ENCODE data around the gene FCHSD2. TPM values are rescaled to one million over a fixed set of nuclear protein-coding genes. Genes with fewer than 3 reads are reported as not detected.

The FCHSD2 gene
- polyA plus RNA-seq, 2 of the 4 experiments (the other 2 are of a cell fraction), result 10.5 to 19.0 TPM

DNA sequence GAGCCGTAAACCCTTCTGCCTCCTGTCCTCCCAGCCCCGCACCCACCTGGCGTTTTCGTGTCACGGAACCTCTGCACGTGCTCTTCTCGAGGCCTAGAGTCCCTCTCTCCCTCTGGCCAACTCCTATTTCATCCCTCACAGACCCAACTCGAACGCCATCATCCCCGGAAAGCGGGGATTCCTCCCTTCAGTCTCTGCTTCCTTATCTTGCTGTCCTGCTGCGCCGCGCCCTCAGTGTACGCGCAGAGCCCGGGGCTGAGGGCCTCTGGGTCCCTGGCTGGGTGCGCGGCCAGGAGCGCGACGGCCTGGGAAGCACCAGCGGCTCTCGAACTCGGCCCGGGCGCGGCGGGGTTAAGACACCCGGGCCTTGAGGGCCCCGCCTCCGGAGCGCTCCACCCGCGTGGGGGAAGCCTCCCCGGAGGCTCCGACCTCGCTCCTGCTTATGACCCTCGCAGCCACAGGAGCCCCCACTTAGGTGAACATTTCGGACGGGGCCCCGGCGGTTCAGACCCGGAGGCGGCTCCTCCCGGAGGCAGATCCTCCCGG is 328.3 kb downstream of the FCHSD2 start (continued):
- TF ChIP-seq, protein P1, sequence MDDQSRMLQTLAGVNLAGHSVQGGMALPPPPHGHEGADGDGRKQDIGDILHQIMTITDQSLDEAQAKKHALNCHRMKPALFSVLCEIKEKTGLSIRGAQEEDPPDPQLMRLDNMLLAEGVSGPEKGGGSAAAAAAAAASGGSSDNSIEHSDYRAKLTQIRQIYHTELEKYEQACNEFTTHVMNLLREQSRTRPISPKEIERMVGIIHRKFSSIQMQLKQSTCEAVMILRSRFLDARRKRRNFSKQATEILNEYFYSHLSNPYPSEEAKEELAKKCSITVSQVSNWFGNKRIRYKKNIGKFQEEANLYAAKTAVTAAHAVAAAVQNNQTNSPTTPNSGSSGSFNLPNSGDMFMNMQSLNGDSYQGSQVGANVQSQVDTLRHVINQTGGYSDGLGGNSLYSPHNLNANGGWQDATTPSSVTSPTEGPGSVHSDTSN (IDR thresholded peaks at IDR 0.05), result 0 out of 2 replicates have a peak, but pooled peaks have one; percentile 8
- TF ChIP-seq E2F6 (IDR thresholded peaks at IDR 0.05; ENCODE audit: borderline replicate concordance, low read depth), result peak; percentile 86; the same call in 1 of the 2 replicates
- no peak for TF ChIP-seq KDM5A (IDR thresholded peaks at IDR 0.05)
- TF ChIP-seq REST (IDR thresholded peaks at IDR 0.05), result 0 out of 2 replicates have a peak, but pooled peaks have one; percentile 19

DNA sequence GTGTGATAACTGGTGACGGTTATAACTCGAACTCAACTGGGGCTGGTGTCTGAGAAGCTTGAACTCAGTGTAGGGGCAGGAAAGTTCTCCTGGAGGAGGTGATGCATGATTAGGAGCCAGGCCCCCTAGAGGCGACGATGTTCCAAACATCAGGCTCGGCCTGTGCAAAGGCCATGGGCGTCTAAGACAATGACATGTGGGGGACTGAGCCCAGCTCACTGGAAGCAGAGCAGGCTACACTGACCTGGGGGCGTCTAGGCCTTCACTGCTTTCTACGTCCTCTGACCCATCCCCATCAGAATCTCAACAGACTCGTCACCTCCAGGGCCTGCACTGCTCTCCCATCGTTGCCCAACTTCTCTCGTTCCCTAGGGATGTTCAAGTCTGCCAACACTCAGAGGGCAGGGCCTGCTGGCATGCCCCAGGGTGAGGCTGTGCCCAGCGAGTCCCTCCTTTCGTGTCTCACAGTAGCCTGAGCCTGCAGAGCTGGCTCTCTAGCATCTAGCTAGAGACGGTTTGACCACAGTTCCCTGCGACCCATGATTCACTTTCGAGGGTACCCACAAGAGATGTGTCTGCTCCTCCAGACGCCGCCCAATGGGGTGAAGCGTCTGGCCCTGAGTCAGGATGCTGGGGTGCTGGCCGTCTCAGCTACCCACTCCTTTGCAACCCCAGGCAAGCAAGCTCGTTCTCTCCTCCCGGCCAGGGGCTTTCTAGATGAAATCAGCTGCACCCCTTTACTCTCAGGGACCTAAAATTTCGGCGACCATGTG is 329.0 kb downstream of the FCHSD2 start:
- peak overlapping the region; percentile 93 for H3K4me2 ChIP-seq
- WGBS (ENCODE audit: missing lambda C conversion rate), result under 1% methylated on average over 17 of the region's 24 CpGs
- FAIRE-seq, result no peak
- H3K4me3 ChIP-seq, result peak overlapping the region; percentile 58
- H3K4me1 ChIP-seq, result peaks cover 31% of the 10 kb centered on the region
- H3K27ac ChIP-seq, result peak overlapping the region; percentile 78 to 95
- ChIA-PET POLR2A (interaction anchor here (0.6 to 1.6 kb wide), 5 partner anchors 16 to 496 kb away, joined by 3 to 10 read pairs (median 4); partner anchors contain the start of gene STARD10), CTCF (interaction anchor here (0.8 to 6.6 kb wide), 24 partner anchors 8 to 523 kb away, joined by 3 to 42 read pairs (median 4); partner anchors contain the start of gene STARD10)
- peak; percentile 57 to 75 for ATAC-seq
- TF ChIP-seq JUN (IDR thresholded peaks at IDR 0.05) (0 out of 5 replicates have a peak, but pooled peaks of 1 of the 2 experiments have one; percentile 12), CEBPB (IDR thresholded peaks at IDR 0.05) (peak in 1 of 2 experiments; percentile 29; a peak in 1 of 4 replicates), E2F6 (IDR thresholded peaks at IDR 0.05; ENCODE audit: borderline replicate concordance, low read depth) (0 out of 2 replicates have a peak, but pooled peaks have one; percentile 31), MYC (IDR thresholded peaks at IDR 0.05; ENCODE audit: borderline replicate concordance, low read length) (no peak), EHMT2 (IDR thresholded peaks at IDR 0.05; ENCODE audit: low read depth) (no peak), MAX (IDR thresholded peaks at IDR 0.05) (peak; percentile 83), CHD2 (IDR thresholded peaks at IDR 0.05; ENCODE audit: low read length, partially characterized antibody) (no peak), RAD21 (conservative IDR thresholded peaks at IDR 0.05 in 1 of 2, IDR thresholded peaks at IDR 0.05 in 1 of 2) (peak; percentile 48 to 49), SMC3 (IDR thresholded peaks at IDR 0.05) (0 out of 3 replicates have a peak, but pooled peaks have one; percentile 43)
- TF ChIP-seq, protein P2, sequence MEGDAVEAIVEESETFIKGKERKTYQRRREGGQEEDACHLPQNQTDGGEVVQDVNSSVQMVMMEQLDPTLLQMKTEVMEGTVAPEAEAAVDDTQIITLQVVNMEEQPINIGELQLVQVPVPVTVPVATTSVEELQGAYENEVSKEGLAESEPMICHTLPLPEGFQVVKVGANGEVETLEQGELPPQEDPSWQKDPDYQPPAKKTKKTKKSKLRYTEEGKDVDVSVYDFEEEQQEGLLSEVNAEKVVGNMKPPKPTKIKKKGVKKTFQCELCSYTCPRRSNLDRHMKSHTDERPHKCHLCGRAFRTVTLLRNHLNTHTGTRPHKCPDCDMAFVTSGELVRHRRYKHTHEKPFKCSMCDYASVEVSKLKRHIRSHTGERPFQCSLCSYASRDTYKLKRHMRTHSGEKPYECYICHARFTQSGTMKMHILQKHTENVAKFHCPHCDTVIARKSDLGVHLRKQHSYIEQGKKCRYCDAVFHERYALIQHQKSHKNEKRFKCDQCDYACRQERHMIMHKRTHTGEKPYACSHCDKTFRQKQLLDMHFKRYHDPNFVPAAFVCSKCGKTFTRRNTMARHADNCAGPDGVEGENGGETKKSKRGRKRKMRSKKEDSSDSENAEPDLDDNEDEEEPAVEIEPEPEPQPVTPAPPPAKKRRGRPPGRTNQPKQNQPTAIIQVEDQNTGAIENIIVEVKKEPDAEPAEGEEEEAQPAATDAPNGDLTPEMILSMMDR (IDR thresholded peaks at IDR 0.05), result peak; percentile 71
- no peaks in the 10 kb centered on the region for H3K9me3 ChIP-seq
- DNase-seq (ENCODE audit: low read depth in 1 of 2, low spot score in 1 of 2), result peak; percentile 86 to 91
